BLaER1 (cell line): ENCODE data around the gene GRK1.
"Not testable (repeated sequence)": the region's sequence is repeated elsewhere in the genome, so short reads cannot be mapped to it uniquely, and the experiment has no call there.

Experiments used
- H3K27ac ChIP-seq: shearing (Covaris generic); formaldehyde crosslinking; 2 replicates; pipeline ENCODE4 v1.8.1; 2022
- H3K27me3 ChIP-seq: shearing (Covaris generic); formaldehyde crosslinking; 2 replicates; pipeline ENCODE4 v1.8.1; 2022
- H3K36me3 ChIP-seq: shearing (Covaris generic); formaldehyde crosslinking; 2 replicates; pipeline ENCODE4 v1.8.1; 2022
- H3K4me1 ChIP-seq: shearing (Covaris generic); formaldehyde crosslinking; 2 replicates; pipeline ENCODE4 v1.8.1; 2022
- H3K4me2 ChIP-seq: shearing (Covaris generic); formaldehyde crosslinking; 2 replicates; pipeline ENCODE4 v1.8.1; 2022
- H3K4me3 ChIP-seq: shearing (Covaris generic); formaldehyde crosslinking; 2 replicates; pipeline ENCODE4 v1.8.1; 2022
- H3K9ac ChIP-seq: shearing (Covaris generic); formaldehyde crosslinking; 2 replicates; pipeline ENCODE4 v1.8.1; 2022
- H3K9me3 ChIP-seq: shearing (Covaris generic); formaldehyde crosslinking; 2 replicates; pipeline ENCODE4 v1.8.1; 2022
- H4K20me1 ChIP-seq: shearing (Covaris generic); formaldehyde crosslinking; 2 replicates; pipeline ENCODE4 v1.8.1; 2022
- Cebpa-rat ChIP-seq: shearing (Covaris generic); IDR thresholded peaks from 2 replicates; pipeline ENCODE4 v1.8.1; 2022

The GRK1 gene

GRCh38 chr13:113666951-113667701 is at the start of gene GRK1:
Gene GRK1, plus strand, starts transcription at chr13:113667219. Its CDS starts 168 bp downstream, at chr13:113667387.
- Histone ChIP-seq H3K27me3 (no peaks in the 10 kb centered on the region), H3K4me3 (no peak within 1 kb of the TSS)
- TF ChIP-seq Cebpa-rat, result no peak

DNA sequence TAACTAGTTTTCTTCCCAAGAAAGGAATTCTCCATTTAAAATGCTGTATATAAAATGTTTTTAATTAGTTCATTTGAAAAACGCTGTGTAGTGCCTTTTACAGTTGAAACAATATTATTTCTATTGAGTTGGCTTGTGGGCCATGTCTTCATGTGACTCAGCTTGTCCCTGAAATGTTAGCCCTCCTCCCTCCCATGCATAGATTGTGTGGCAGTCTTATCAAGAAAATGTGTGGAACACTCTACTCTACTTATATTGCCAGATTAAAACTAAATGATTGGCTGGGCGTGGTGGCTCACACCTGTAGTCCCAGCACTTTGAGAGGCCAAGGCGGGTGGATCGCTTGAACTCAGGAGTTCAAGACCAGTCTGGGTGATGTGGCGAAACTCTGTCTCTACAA is 49.1 kb upstream of the GRK1 start:
- Histone ChIP-seq H3K27ac (no peak overlapping the region), H3K4me3 (no peak overlapping the region), H3K36me3 (peaks cover 93% of the 10 kb centered on the region), H3K4me1 (peaks cover 11% of the 10 kb centered on the region), H3K27me3 (no peaks in the 10 kb centered on the region), H3K9me3 (no peaks in the 10 kb centered on the region), H3K9ac (no peak overlapping the region), H4K20me1 (peaks cover 100% of the 10 kb centered on the region), H3K4me2 (no peak overlapping the region)
- TF ChIP-seq Cebpa-rat, result no peak

More at GRCh38 chr13:113666951-113667701, at the start of gene GRK1:
- no peaks in the 10 kb centered on the region for H3K9me3 ChIP-seq
- no peaks in the 10 kb centered on the region for H4K20me1 ChIP-seq
- H3K27ac ChIP-seq, result no peak within 1 kb of the TSS
- no peak within 1 kb of the TSS for H3K9ac ChIP-seq
- H3K36me3 ChIP-seq, result no peaks in the 10 kb centered on the region
- peaks cover 14% of the 10 kb centered on the region for H3K4me1 ChIP-seq
- H3K4me2 ChIP-seq, result no peak within 1 kb of the TSS

DNA sequence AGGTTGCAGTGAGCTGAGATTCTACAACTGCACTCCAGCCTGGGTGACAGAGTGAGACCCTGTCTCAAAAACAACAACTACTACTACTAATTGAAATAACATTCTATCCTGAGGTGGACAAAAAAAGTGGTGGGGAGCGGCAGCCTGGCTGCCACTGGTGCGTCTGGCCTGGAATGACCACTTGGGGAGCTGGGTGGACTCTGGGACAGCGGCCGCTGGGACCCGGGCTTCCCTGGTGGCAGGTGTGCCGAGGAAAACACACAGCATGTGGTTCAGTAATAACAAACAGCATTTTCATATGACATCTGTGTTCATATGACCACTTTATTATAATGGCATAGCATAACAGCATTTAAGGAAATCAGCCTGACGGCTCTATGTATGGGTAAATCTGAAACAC is 48.6 kb upstream of the GRK1 start:
- Histone ChIP-seq H3K36me3 (peaks cover 93% of the 10 kb centered on the region), H3K4me2 (no peak overlapping the region), H3K27ac (no peak overlapping the region), H3K4me1 (peaks cover 11% of the 10 kb centered on the region), H3K27me3 (no peaks in the 10 kb centered on the region), H3K9ac (no peak overlapping the region), H3K9me3 (no peaks in the 10 kb centered on the region), H3K4me3 (no peak overlapping the region), H4K20me1 (peaks cover 100% of the 10 kb centered on the region)
- no peak for TF ChIP-seq Cebpa-rat

GRCh38 chr13:113620036-113620796 is 46.8 kb upstream of the GRK1 start:
- Histone ChIP-seq H3K4me3 (no peak overlapping the region), H3K9me3 (no peaks in the 10 kb centered on the region), H3K4me2 (no peak overlapping the region), H3K4me1 (peaks cover 11% of the 10 kb centered on the region), H3K36me3 (peaks cover 90% of the 10 kb centered on the region), H4K20me1 (peaks cover 100% of the 10 kb centered on the region), H3K27ac (peak overlapping the region; percentile 22; the same call in 1 of the 2 replicates), H3K27me3 (no peaks in the 10 kb centered on the region), H3K9ac (no peak overlapping the region)
- TF ChIP-seq Cebpa-rat, result no peak

DNA sequence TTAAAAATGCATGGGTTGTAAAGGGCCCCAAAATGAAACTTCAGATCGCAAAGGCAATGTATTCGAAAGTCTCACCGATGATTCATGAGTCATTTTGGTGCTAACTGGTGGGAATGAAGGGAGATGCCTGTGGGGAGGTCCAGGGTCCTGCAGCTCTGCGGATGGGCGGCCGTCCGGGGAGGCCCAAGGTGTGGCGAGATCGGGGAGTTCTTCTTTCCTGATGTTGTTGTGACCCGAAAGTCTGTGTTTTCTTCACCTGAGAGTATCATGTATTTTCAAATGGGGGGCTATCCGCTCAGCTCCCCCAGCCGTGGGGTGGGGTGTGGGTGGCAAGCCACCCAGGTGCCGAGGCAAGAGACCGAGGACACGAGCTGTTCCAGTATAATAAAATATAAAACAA is 46.0 kb upstream of the GRK1 start:
- peaks cover 100% of the 10 kb centered on the region for H4K20me1 ChIP-seq
- no peak overlapping the region for H3K9ac ChIP-seq
- no peak overlapping the region for H3K4me2 ChIP-seq
- H3K36me3 ChIP-seq, result peaks cover 90% of the 10 kb centered on the region
- TF ChIP-seq Cebpa-rat, result no peak
- H3K9me3 ChIP-seq, result no peaks in the 10 kb centered on the region
- H3K27ac ChIP-seq, result no peak overlapping the region
- H3K27me3 ChIP-seq, result no peaks in the 10 kb centered on the region
- no peak overlapping the region for H3K4me3 ChIP-seq
- H3K4me1 ChIP-seq, result peaks cover 11% of the 10 kb centered on the region

DNA sequence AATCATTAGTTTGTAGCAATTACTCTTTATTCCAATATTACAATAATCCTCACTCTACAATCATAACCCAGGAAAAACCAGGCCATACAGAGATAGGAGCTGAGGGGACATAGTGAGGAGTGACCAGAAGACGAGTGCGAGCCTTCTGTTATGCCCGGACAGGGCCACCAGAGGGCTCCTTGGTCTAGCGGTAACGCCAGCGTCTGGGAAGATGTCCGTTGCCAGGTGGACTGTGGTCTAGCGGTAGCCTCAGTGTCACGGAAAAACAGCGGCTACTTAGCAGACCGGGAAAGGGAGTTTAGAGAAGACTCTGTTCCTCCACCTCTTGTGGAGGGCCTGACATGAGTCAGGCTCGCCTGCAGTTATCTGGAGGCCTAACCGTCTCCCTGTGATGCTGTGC is 45.5 kb upstream of the GRK1 start:
- not testable (repeated sequence) for H3K4me3 ChIP-seq, H3K4me2 ChIP-seq, H3K9me3 ChIP-seq, H3K27ac ChIP-seq, H3K9ac ChIP-seq, H3K27me3 ChIP-seq
- H4K20me1 ChIP-seq, result peaks cover 100% of the 10 kb centered on the region
- H3K36me3 ChIP-seq, result peaks cover 89% of the 10 kb centered on the region
- H3K4me1 ChIP-seq, result peaks cover 10% of the 10 kb centered on the region

DNA sequence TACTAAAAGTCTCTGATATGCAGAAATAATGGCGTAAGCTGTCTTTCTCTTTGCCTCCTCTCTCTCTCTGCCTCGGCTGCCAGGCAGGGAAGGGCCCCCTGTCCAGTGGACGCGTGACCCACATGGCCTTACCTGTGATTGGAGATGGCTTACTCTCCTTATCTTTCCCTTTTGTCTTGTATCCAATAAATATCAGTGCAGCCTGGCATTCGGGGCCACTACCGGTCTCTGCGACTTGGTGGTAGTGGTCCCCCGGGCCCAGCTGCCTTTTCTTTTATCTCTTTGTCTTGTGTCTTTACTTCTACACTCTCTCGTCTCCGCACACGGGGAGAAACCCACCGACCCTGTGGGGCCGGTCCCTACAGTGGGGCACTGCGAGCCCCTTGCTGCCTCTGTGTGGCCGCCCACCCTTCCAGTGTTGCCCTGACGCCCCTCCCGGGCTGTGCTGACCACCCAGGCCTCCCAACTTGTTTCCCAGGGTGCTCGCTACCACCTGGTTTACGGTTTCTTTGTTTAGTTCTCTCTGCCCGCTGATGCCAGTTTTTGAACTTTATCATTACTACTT is 45.0 kb upstream of the GRK1 start:
- not testable (repeated sequence) for H3K27ac ChIP-seq, H3K4me2 ChIP-seq, H3K4me3 ChIP-seq, H3K9ac ChIP-seq, H3K27me3 ChIP-seq, H3K4me1 ChIP-seq, H3K9me3 ChIP-seq
- H4K20me1 ChIP-seq, result peaks cover 100% of the 10 kb centered on the region
- H3K36me3 ChIP-seq, result peaks cover 89% of the 10 kb centered on the region

GRCh38 chr13:113622791-113623490 is 44.1 kb upstream of the GRK1 start:
- H3K9ac ChIP-seq, result no peak overlapping the region
- TF ChIP-seq Cebpa-rat, result no peak

GRCh38 chr13:113623491-113624234 is 43.4 kb upstream of the GRK1 start:
- Histone ChIP-seq H3K9me3 (no peaks in the 10 kb centered on the region), H3K9ac (no peak overlapping the region), H3K27ac (no peak overlapping the region), H3K4me2 (no peak overlapping the region), H3K27me3 (no peaks in the 10 kb centered on the region), H3K4me3 (no peak overlapping the region), H3K36me3 (peaks cover 89% of the 10 kb centered on the region), H4K20me1 (peaks cover 100% of the 10 kb centered on the region), H3K4me1 (no peaks in the 10 kb centered on the region)
- no peak for TF ChIP-seq Cebpa-rat

More at GRCh38 chr13:113622791-113623490, 44.1 kb upstream of the GRK1 start:
- Histone ChIP-seq H3K27ac (no peak overlapping the region), H4K20me1 (peaks cover 100% of the 10 kb centered on the region), H3K4me3 (no peak overlapping the region), H3K9me3 (no peaks in the 10 kb centered on the region), H3K4me1 (no peaks in the 10 kb centered on the region), H3K4me2 (no peak overlapping the region), H3K27me3 (no peaks in the 10 kb centered on the region), H3K36me3 (peaks cover 89% of the 10 kb centered on the region)
